ENCODE results near the gene ZC2HC1B. TPM values are rescaled to one million over a fixed set of nuclear protein-coding genes. Genes with fewer than 3 reads are reported as not detected.

Gene ZC2HC1B
- total RNA-seq, 1 experiment from 2014 or later: not detected

GRCh38 chr6:143976806-143977349 is 112.6 kb downstream of the ZC2HC1B start:
- BruUV-seq (replicated peaks): no TSS peak
- Mint-ChIP-seq H3K27ac (ENCODE audit: unreplicated experiment) (no peak overlapping the region), H3K27me3 (ENCODE audit: insufficient read depth, unreplicated experiment) (peaks cover 3% of the 10 kb centered on the region), H3K4me3 (ENCODE audit: unreplicated experiment) (no peak overlapping the region), H3K36me3 (ENCODE audit: insufficient read depth, unreplicated experiment) (no peaks in the 10 kb centered on the region), H3K9me3 (ENCODE audit: unreplicated experiment) (no peaks in the 10 kb centered on the region), H3K4me1 (ENCODE audit: low read depth, unreplicated experiment) (peaks cover 3% of the 10 kb centered on the region)
- Histone ChIP-seq H3K9me3 (no peaks in the 10 kb centered on the region), H3K36me3 (ENCODE audit: control insufficient read depth, insufficient read depth, low read length) (no peaks in the 10 kb centered on the region), H3K27me3 (replicated peaks; ENCODE audit: control insufficient read depth, insufficient read depth, low read length) (no peaks in the 10 kb centered on the region; the same call in 1 of the 2 replicates), H3K4me3 (ENCODE audit: low read depth, low read length) (no peak overlapping the region), H3K4me1 (no peaks in the 10 kb centered on the region)
- intact Hi-C loops (cut with micrococcal nuclease; ENCODE audit: unreplicated experiment): no loop called here
- TF ChIP-seq, protein P1, sequence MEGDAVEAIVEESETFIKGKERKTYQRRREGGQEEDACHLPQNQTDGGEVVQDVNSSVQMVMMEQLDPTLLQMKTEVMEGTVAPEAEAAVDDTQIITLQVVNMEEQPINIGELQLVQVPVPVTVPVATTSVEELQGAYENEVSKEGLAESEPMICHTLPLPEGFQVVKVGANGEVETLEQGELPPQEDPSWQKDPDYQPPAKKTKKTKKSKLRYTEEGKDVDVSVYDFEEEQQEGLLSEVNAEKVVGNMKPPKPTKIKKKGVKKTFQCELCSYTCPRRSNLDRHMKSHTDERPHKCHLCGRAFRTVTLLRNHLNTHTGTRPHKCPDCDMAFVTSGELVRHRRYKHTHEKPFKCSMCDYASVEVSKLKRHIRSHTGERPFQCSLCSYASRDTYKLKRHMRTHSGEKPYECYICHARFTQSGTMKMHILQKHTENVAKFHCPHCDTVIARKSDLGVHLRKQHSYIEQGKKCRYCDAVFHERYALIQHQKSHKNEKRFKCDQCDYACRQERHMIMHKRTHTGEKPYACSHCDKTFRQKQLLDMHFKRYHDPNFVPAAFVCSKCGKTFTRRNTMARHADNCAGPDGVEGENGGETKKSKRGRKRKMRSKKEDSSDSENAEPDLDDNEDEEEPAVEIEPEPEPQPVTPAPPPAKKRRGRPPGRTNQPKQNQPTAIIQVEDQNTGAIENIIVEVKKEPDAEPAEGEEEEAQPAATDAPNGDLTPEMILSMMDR (IDR thresholded peaks at IDR 0.05; ENCODE audit: insufficient read depth in 1 of 2, low read depth in 1 of 2, low read length in 1 of 2, severe bottlenecking in 1 of 2, unreplicated experiment in 1 of 2): no peak
- ChIA-PET CTCF (no interaction called here), POLR2A (interaction anchor here (0.6 kb wide), 1 partner anchor 32 kb away, joined by 3 read pairs; no protein-coding TSS in a partner anchor)
- DNase-seq: no peak

GRCh38 chr6:143980921-143981320 is 116.6 kb downstream of the ZC2HC1B start:
- CTCF ChIA-PET: no interaction called here
- H3K4me3 ChIP-seq (ENCODE audit: low read depth, low read length): no peak overlapping the region

GRCh38 chr6:143982968-143983367 is 118.7 kb downstream of the ZC2HC1B start:
- no peaks in the 10 kb centered on the region for H3K36me3 Mint-ChIP-seq (ENCODE audit: insufficient read depth, unreplicated experiment)
- ChIA-PET CTCF (no interaction called here), POLR2A (no interaction called here)
- Histone ChIP-seq H3K4me1 (no peaks in the 10 kb centered on the region), H3K4me3 (ENCODE audit: low read depth, low read length) (no peak overlapping the region), H3K36me3 (ENCODE audit: control insufficient read depth, insufficient read depth, low read length) (no peaks in the 10 kb centered on the region), H3K27me3 (replicated peaks; ENCODE audit: control insufficient read depth, insufficient read depth, low read length) (no peaks in the 10 kb centered on the region), H3K9me3 (no peaks in the 10 kb centered on the region)
- no TSS peak for BruUV-seq (replicated peaks)
- TF ChIP-seq, protein P1 (IDR thresholded peaks at IDR 0.05; ENCODE audit: insufficient read depth in 1 of 2, low read depth in 1 of 2, low read length in 1 of 2, severe bottlenecking in 1 of 2, unreplicated experiment in 1 of 2): no peak
- H3K4me3 Mint-ChIP-seq (ENCODE audit: unreplicated experiment): no peak overlapping the region
- intact Hi-C loops (cut with micrococcal nuclease; ENCODE audit: unreplicated experiment): no loop called here
- H3K4me1 Mint-ChIP-seq (ENCODE audit: low read depth, unreplicated experiment): no peaks in the 10 kb centered on the region
- H3K9me3 Mint-ChIP-seq (ENCODE audit: unreplicated experiment): no peaks in the 10 kb centered on the region
- peaks cover 2% of the 10 kb centered on the region for H3K27me3 Mint-ChIP-seq (ENCODE audit: insufficient read depth, unreplicated experiment)
- no peak for DNase-seq
- no peak overlapping the region for H3K27ac Mint-ChIP-seq (ENCODE audit: unreplicated experiment)

More at GRCh38 chr6:143980921-143981320, 116.6 kb downstream of the ZC2HC1B start:
- Histone ChIP-seq H3K36me3 (ENCODE audit: control insufficient read depth, insufficient read depth, low read length) (no peaks in the 10 kb centered on the region), H3K9me3 (no peaks in the 10 kb centered on the region), H3K27me3 (replicated peaks; ENCODE audit: control insufficient read depth, insufficient read depth, low read length) (no peaks in the 10 kb centered on the region), H3K4me1 (no peaks in the 10 kb centered on the region)
- no peak overlapping the region for H3K27ac Mint-ChIP-seq (ENCODE audit: unreplicated experiment)
- H3K4me3 Mint-ChIP-seq (ENCODE audit: unreplicated experiment): no peak overlapping the region
- H3K9me3 Mint-ChIP-seq (ENCODE audit: unreplicated experiment): no peaks in the 10 kb centered on the region
- no peak for DNase-seq
- TF ChIP-seq, protein P1 (IDR thresholded peaks at IDR 0.05; ENCODE audit: insufficient read depth in 1 of 2, low read depth in 1 of 2, low read length in 1 of 2, severe bottlenecking in 1 of 2, unreplicated experiment in 1 of 2): no peak
- BruUV-seq (replicated peaks): no TSS peak
- H3K27me3 Mint-ChIP-seq (ENCODE audit: insufficient read depth, unreplicated experiment): peaks cover 3% of the 10 kb centered on the region
- POLR2A ChIA-PET: no interaction called here
- no peaks in the 10 kb centered on the region for H3K36me3 Mint-ChIP-seq (ENCODE audit: insufficient read depth, unreplicated experiment)
- no peaks in the 10 kb centered on the region for H3K4me1 Mint-ChIP-seq (ENCODE audit: low read depth, unreplicated experiment)
- intact Hi-C loops (cut with micrococcal nuclease; ENCODE audit: unreplicated experiment): no loop called here

Data from Caco-2 (cell line).